ENCODE results near the gene ADIG.

ADIG gene

DNA sequence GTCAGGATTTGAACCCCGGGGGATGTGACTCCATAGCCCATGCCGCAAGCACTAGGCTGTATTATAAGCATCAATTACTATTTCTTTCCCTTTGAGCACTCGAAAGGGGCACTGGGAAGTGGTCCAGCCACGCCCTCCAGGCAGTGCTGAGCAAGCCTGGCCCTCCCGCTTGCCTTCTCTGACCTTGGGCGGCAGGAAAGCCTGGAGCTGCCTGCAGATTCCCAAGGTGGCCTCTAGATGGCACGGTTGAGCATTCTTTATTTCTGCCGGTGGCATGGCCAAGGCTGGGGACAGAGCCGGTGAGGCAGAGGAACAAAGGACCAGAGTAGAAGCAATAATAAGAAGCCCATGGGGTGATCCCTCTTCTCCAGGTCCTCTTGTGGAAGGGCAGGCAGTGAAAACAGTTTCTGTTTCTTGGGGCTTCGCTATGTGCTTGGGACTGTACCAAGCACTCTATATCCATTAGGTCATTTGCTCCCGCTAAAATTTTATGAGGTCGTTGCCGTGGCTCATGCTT is 52.6 kb downstream of the ADIG start:
- peak; percentile 10 for DNase-seq (ENCODE audit: low read depth)

DNA sequence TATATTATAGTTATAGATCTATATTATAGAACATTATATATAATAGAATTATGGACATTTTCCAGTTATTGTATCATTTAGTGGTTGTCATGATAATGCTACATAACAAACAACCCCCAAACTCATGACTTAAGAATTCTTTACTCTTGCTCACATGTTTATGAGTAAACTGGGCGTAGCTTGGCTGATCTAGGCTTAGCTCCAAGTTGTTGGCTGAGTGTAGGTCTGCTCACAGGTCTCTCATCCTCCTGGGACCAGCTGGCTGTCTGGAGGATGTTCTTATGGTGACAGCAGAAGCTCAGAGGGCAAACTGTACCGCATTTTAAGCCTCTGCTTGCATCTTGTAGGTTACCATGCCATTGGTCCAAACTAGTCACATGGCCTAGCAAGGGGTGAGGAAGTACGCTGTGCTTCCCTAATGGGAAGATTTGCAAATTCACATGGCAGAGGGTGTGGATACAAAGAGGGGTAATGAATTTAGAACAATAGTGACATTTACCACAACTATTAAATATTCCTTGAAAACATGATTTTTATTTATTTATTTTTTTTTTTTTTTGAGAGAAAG is 54.8 kb downstream of the ADIG start:
- no peak for DNase-seq (ENCODE audit: low read depth)

All from stimulated activated CD8-positive, alpha-beta memory T cell treated with anti-CD3 and anti-CD28 coated beads, Interleukin-15, amount 100 ng/mL, for 24 hours (primary cell).